ENCODE data around the gene OR10A3.

- TF ChIP-seq CTCF (IDR thresholded peaks at IDR 0.05; ENCODE audit: low read length) (no peak), EZH2 (optimal IDR thresholded peaks at IDR 0.05; ENCODE audit: low read depth, low read length) (no peak), EZH2phosphoT487 (IDR thresholded peaks at IDR 0.05; ENCODE audit: low read length) (no peak)
These were observed 42.1 kb downstream of the OR10A3 start for GRCh38 chr11:7899418-7899817.

Measured in MM.1S (cell line).